Measurements from ENCODE around the gene RPS8. TPM values are rescaled to one million over a fixed set of nuclear protein-coding genes. Genes with fewer than 3 reads are reported as not detected.
"Not testable (repeated sequence)": the region's sequence is repeated elsewhere in the genome, so short reads cannot be mapped to it uniquely, and the experiment has no call there.

The RPS8 gene
- total RNA-seq, 1 experiment from 2014 or later = 1,087 TPM

DNA sequence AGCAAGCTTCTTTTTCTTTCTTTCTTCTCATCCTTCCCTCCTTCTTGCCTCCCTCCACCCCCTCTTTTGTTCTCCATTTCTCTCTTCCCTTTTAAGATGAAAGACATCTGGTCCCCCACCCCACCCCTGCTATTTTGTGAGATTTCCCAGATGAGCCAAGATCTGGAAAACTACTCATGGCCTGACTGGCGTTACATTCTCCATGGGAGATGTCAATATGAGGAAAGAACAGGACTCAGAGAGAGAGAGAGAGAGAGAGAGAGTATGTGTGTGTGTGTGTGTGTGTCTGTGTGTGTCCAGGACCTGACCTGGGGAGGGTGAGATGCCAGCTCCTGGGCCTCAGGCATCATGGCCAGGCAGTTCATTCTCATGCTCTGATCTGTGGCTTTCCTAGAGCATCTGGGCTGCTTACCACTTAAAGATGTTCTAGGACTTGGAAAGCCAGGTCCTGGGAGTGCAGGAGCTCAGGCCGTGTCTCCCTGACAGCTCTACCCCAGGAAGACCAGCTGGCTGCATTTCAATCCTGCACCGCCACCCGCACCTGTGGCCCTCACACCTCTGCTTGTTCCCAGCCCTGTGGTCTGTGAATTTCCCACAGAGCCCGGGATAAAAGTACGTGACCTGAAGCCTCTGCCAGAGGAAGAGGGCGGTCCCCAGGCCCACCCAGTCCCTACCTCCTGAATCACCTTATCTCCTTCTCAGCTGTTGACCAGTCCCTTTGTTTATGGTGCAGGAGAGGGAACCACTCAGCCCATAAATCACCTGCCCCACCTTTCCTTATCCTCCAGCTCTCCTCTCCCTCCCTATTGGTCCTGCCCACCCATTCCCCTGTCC, 15.8 kb downstream of the RPS8 start:
- TF ChIP-seq, protein P1, sequence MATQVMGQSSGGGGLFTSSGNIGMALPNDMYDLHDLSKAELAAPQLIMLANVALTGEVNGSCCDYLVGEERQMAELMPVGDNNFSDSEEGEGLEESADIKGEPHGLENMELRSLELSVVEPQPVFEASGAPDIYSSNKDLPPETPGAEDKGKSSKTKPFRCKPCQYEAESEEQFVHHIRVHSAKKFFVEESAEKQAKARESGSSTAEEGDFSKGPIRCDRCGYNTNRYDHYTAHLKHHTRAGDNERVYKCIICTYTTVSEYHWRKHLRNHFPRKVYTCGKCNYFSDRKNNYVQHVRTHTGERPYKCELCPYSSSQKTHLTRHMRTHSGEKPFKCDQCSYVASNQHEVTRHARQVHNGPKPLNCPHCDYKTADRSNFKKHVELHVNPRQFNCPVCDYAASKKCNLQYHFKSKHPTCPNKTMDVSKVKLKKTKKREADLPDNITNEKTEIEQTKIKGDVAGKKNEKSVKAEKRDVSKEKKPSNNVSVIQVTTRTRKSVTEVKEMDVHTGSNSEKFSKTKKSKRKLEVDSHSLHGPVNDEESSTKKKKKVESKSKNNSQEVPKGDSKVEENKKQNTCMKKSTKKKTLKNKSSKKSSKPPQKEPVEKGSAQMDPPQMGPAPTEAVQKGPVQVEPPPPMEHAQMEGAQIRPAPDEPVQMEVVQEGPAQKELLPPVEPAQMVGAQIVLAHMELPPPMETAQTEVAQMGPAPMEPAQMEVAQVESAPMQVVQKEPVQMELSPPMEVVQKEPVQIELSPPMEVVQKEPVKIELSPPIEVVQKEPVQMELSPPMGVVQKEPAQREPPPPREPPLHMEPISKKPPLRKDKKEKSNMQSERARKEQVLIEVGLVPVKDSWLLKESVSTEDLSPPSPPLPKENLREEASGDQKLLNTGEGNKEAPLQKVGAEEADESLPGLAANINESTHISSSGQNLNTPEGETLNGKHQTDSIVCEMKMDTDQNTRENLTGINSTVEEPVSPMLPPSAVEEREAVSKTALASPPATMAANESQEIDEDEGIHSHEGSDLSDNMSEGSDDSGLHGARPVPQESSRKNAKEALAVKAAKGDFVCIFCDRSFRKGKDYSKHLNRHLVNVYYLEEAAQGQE (IDR thresholded peaks at IDR 0.05; ENCODE audit: insufficient read depth in 1 of 2, low read depth in 2 of 2, low read length in 1 of 2) = no peak
- TF ChIP-seq POLR2AphosphoS5 (IDR thresholded peaks at IDR 0.05; ENCODE audit: low read depth, low read length) = no peak
- TF ChIP-seq, protein P2, sequence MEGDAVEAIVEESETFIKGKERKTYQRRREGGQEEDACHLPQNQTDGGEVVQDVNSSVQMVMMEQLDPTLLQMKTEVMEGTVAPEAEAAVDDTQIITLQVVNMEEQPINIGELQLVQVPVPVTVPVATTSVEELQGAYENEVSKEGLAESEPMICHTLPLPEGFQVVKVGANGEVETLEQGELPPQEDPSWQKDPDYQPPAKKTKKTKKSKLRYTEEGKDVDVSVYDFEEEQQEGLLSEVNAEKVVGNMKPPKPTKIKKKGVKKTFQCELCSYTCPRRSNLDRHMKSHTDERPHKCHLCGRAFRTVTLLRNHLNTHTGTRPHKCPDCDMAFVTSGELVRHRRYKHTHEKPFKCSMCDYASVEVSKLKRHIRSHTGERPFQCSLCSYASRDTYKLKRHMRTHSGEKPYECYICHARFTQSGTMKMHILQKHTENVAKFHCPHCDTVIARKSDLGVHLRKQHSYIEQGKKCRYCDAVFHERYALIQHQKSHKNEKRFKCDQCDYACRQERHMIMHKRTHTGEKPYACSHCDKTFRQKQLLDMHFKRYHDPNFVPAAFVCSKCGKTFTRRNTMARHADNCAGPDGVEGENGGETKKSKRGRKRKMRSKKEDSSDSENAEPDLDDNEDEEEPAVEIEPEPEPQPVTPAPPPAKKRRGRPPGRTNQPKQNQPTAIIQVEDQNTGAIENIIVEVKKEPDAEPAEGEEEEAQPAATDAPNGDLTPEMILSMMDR (IDR thresholded peaks at IDR 0.05) = no peak
- no peak for TF ChIP-seq SIN3A (IDR thresholded peaks at IDR 0.05; ENCODE audit: borderline replicate concordance, insufficient read depth, low read depth, low read length)
- no peak for TF ChIP-seq TCF7L2 (IDR thresholded peaks at IDR 0.05; ENCODE audit: low read depth, low read length)
- no peak overlapping the region for H3K27ac ChIP-seq (ENCODE audit: low read length)
- H3K9me3 ChIP-seq (ENCODE audit: control insufficient read depth, insufficient read depth, low read depth, low read length) = no peaks in the 10 kb centered on the region
- intact Hi-C loops (cut with micrococcal nuclease; ENCODE audit: unreplicated experiment) (no loop called here), in situ Hi-C loops (cut with HindIII; ENCODE audit: low pct_unique_long_range_greater_than_20kb, low sequenced_read_pairs) (no loop called here)
- CTCF ChIA-PET = interaction anchor here (0.5 to 0.8 kb wide), 5 partner anchors 11 to 1221 kb away, joined by 3 to 10 read pairs (median 3); no protein-coding TSS in a partner anchor
- H3K4me3 ChIP-seq (ENCODE audit: low read depth in 2 of 2, low read length in 2 of 2) = no peak overlapping the region
- ATAC-seq (no peak), DNase-seq (ENCODE audit: low read depth, low spot score) (no peak)
- no peaks in the 10 kb centered on the region for H3K36me3 ChIP-seq (ENCODE audit: control insufficient read depth, insufficient read depth, low read length)
- BruUV-seq (replicated peaks) = no TSS peak
- no peaks in the 10 kb centered on the region for H3K27me3 ChIP-seq (ENCODE audit: control insufficient read depth, insufficient read depth, low read length)
- H3K4me1 ChIP-seq (ENCODE audit: control insufficient read depth, insufficient read depth, low read length) = no peaks in the 10 kb centered on the region
- POLR2A ChIA-PET = interaction anchor here (0.6 kb wide), 2 partner anchors 8 to 133 kb away, joined by 6 to 14 read pairs; no protein-coding TSS in a partner anchor

DNA sequence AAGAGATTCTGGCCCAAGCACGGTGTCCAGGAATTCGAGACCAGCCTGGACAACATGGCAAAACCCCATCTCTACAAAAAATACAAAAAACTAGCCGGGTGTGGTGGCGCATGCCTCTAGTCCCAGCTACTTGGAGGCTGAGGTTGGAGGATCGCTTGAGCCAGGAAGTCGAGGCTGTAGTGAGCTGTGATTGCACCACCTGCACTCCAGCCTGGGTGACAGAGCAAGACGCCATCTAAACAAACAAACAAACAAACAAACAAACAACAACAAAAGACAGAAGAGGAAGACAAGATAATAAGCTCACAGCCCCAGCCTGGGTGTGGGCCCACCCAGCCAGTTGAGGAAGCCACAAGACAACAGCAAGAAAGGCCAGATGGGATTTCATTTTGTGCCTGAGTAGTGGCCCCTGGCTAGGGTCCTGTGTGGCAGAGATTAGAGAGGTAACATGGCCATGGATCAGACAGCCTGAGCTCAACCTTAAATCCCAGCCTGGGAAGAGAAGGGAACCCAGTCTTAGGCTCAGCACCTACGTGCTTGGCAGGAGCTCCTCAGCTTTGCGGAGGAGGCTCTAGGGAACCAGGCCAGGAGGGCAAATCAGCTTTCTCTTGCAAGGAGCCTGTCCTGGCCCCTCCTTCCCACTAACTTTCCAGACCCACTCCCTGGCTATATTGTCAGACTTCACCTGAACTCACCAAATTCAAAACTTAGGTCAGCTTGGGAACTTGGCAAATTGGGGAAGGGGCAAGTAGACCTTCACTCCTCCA, 17.6 kb downstream of the RPS8 start:
- in situ Hi-C loops (cut with HindIII; ENCODE audit: low pct_unique_long_range_greater_than_20kb, low sequenced_read_pairs) = no loop called here
- TF ChIP-seq SIN3A (IDR thresholded peaks at IDR 0.05; ENCODE audit: borderline replicate concordance, insufficient read depth, low read depth, low read length) (no peak), TCF7L2 (IDR thresholded peaks at IDR 0.05; ENCODE audit: low read depth, low read length) (no peak), POLR2AphosphoS5 (IDR thresholded peaks at IDR 0.05; ENCODE audit: low read depth, low read length) (no peak)
- TF ChIP-seq, protein P2 (IDR thresholded peaks at IDR 0.05) = no peak
- TF ChIP-seq, protein P1 (IDR thresholded peaks at IDR 0.05; ENCODE audit: insufficient read depth in 1 of 2, low read depth in 2 of 2, low read length in 1 of 2) = no peak

DNA sequence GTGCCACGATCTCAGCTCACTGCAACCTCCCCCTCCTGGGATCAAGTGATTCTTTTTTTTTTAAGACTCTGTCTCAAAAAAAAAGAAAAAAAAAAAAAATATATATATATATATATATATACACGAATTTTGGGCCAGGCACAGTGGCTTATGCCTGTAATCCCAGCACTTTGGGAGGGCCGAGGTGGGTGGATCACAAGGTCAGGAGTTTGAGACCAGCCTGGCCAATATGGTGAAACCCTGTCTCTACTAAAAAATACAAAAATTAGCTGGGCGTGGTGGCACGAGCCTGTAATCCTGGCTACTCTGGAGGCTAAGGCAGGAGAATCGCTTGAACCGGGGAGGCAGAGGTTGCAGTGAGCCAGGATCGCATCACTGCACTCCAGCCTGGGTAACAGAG, 22.5 kb downstream of the RPS8 start:
- POLR2A ChIA-PET; DNase-seq (ENCODE audit: low read depth, low spot score); H3K27me3 ChIP-seq (ENCODE audit: control insufficient read depth, insufficient read depth, low read length); intact Hi-C loops (cut with micrococcal nuclease; ENCODE audit: unreplicated experiment); H3K9me3 ChIP-seq (ENCODE audit: control insufficient read depth, insufficient read depth, low read depth, low read length); in situ Hi-C loops (cut with HindIII; ENCODE audit: low pct_unique_long_range_greater_than_20kb, low sequenced_read_pairs); H3K36me3 ChIP-seq (ENCODE audit: control insufficient read depth, insufficient read depth, low read length); H3K4me3 ChIP-seq (ENCODE audit: low read depth in 2 of 2, low read length in 2 of 2); BruUV-seq (replicated peaks); ATAC-seq; H3K27ac ChIP-seq (ENCODE audit: low read length): not testable (repeated sequence)
- CTCF ChIA-PET = interaction anchor here (0.6 kb wide), 1 partner anchor 11 kb away, joined by 10 read pairs; no protein-coding TSS in a partner anchor
- peaks cover 22% of the 10 kb centered on the region for H3K4me1 ChIP-seq (ENCODE audit: control insufficient read depth, insufficient read depth, low read length)

More for the DNA sequence above, 17.6 kb downstream of the RPS8 start:
- ChIA-PET CTCF (interaction anchor here (0.5 to 1.2 kb wide), 3 partner anchors 9 to 63 kb away, joined by 3 to 4 read pairs (median 3); no protein-coding TSS in a partner anchor), POLR2A (interaction anchor here (0.9 to 1.0 kb wide), 2 partner anchors 22 to 26 kb away, joined by 3 read pairs; no protein-coding TSS in a partner anchor)
- Histone ChIP-seq H3K36me3 (ENCODE audit: control insufficient read depth, insufficient read depth, low read length) (no peaks in the 10 kb centered on the region), H3K9me3 (ENCODE audit: control insufficient read depth, insufficient read depth, low read depth, low read length) (no peaks in the 10 kb centered on the region), H3K4me1 (ENCODE audit: control insufficient read depth, insufficient read depth, low read length) (no peaks in the 10 kb centered on the region), H3K4me3 (ENCODE audit: low read depth in 2 of 2, low read length in 2 of 2) (no peak overlapping the region), H3K27ac (ENCODE audit: low read length) (0 out of 2 replicates have a peak overlapping the region, but pooled peaks have one; percentile 23), H3K27me3 (ENCODE audit: control insufficient read depth, insufficient read depth, low read length) (no peaks in the 10 kb centered on the region)
- ATAC-seq (peak; percentile 11; the same call in 1 of the 2 replicates), DNase-seq (ENCODE audit: low read depth, low spot score) (no peak)
- intact Hi-C loops (cut with micrococcal nuclease; ENCODE audit: unreplicated experiment) = loop anchor here (2.0 kb wide), 1 partner anchor 26 kb away; no protein-coding TSS in a partner anchor
- BruUV-seq (replicated peaks) = no TSS peak

All from Panc1 (cell line).